A673 (cell line): ENCODE results near the gene FOXO3. TPM values are rescaled to one million over a fixed set of nuclear protein-coding genes. Genes with fewer than 3 reads are reported as not detected.

Experiments used
- BruUV-seq: library from RNA; stranded (reverse); fragments of 400-500 nt; replicated peaks from 2 replicates; lab custom pipeline; 2021; lab: Mats Ljungman, UMichigan
- CTCF ChIA-PET: fragments of 300-600 bp; sonication (Branson Sonifier 250); formaldehyde crosslinking; loops from one replicate; lab custom pipeline; 2022; ENCODE audit warnings: antibody characterized with exemption; lab: Charles Lee
- POLR2A ChIA-PET: fragments of 300-600 bp; sonication (Branson Sonifier 250); formaldehyde crosslinking; loops from one replicate; lab custom pipeline; 2022; ENCODE audit warnings: antibody characterized with exemption; ENCODE audit not compliant: low non-redundant PET; lab: Charles Lee
- DNase-seq: peaks from one replicate; pipeline ENCODE4 v3.0.0-alpha.2; 2015; ENCODE audit warnings: low spot score
- H3K27ac ChIP-seq: fragments of 200-600 bp; sonication (generic); 2 replicates; pipeline ENCODE4 v1.5.1; 2016; ENCODE audit warnings: mixed run types, low read depth, mild to moderate bottlenecking, mixed read lengths, antibody characterized with exemption, low read length; ENCODE audit not compliant: poor library complexity, severe bottlenecking
- H3K27me3 ChIP-seq: fragments of 200-600 bp; sonication (generic); replicated peaks from 2 replicates; pipeline ENCODE4 v1.6.1; 2017; ENCODE audit warnings: mixed run types, low read depth, mild to moderate bottlenecking, mixed read lengths, antibody characterized with exemption, low read length; ENCODE audit not compliant: insufficient read depth, poor library complexity
- H3K36me3 ChIP-seq: fragments of 200-600 bp; sonication (generic); 2 replicates; pipeline ENCODE4 v1.6.1; 2016; ENCODE audit warnings: mixed run types, mild to moderate bottlenecking, mixed read lengths, antibody characterized with exemption, low read length; ENCODE audit not compliant: insufficient read depth, poor library complexity, severe bottlenecking
- H3K4me1 ChIP-seq: fragments of 200-600 bp; sonication (generic); 2 replicates; pipeline ENCODE4 v1.6.1; 2017; ENCODE audit warnings: mixed run types, mild to moderate bottlenecking, mixed read lengths, antibody characterized with exemption, low read length; ENCODE audit not compliant: insufficient read depth, poor library complexity, severe bottlenecking
- H3K4me3 ChIP-seq: fragments of 200-600 bp; sonication (generic); 2 replicates; pipeline ENCODE4 v1.5.1; 2016; ENCODE audit warnings: low read depth, mixed run types, mild to moderate bottlenecking, mixed read lengths, low read length; ENCODE audit not compliant: poor library complexity, severe bottlenecking
- H3K9me3 ChIP-seq: fragments of 200-600 bp; sonication (generic); 2 replicates; pipeline ENCODE4 v1.6.1; 2016; ENCODE audit warnings: mixed run types, low read depth, mild to moderate bottlenecking, mixed read lengths, antibody characterized with exemption, low read length; ENCODE audit not compliant: poor library complexity, severe bottlenecking
- CTCF ChIP-seq: fragments of 300-800, 200-600 bp; sonication (generic); conservative IDR thresholded peaks from 2 replicates; pipeline ENCODE4 v1.5.1; 2017; ENCODE audit warnings: low read depth, mild to moderate bottlenecking, antibody characterized with exemption, low read length, moderate library complexity, mixed read lengths
- EZH2 ChIP-seq: fragments of 200-600 bp; sonication (generic); IDR thresholded peaks from 2 replicates; pipeline ENCODE4 v1.6.1; 2017; ENCODE audit warnings: borderline replicate concordance, low read depth, mild to moderate bottlenecking, mixed read lengths, antibody characterized with exemption, low read length; ENCODE audit not compliant: poor library complexity, severe bottlenecking
- intact Hi-C: fragments of 100-400 bp; cut with micrococcal nuclease; formaldehyde crosslinking; loops from one replicate; pipeline ENCODE4 v1.10.0; 2022; ENCODE audit not compliant: unreplicated experiment
- total RNA-seq: library from RNA; stranded (reverse); gene quantifications from 2 replicates; pipeline ENCODE4 v1.2.3, GENCODE V29; 2021

The FOXO3 gene
- total RNA-seq, 1 experiment from 2014 or later: 16.8 TPM

- BruUV-seq: no TSS peak
- no peaks in the 10 kb centered on the region for H3K36me3 ChIP-seq
- H3K4me3 ChIP-seq: no peak overlapping the region
- H3K27me3 ChIP-seq: no peaks in the 10 kb centered on the region
- intact Hi-C loops: no loop called here
- CTCF ChIA-PET: no interaction called here
- peaks cover 14% of the 10 kb centered on the region for H3K4me1 ChIP-seq
- H3K9me3 ChIP-seq: no peaks in the 10 kb centered on the region
- POLR2A ChIA-PET: no interaction called here
- no peak for TF ChIP-seq CTCF
- DNase-seq: no peak
- H3K27ac ChIP-seq: no peak overlapping the region
These were observed 110.5 kb downstream of the FOXO3 start for GRCh38 chr6:108671175-108671574.

DNA sequence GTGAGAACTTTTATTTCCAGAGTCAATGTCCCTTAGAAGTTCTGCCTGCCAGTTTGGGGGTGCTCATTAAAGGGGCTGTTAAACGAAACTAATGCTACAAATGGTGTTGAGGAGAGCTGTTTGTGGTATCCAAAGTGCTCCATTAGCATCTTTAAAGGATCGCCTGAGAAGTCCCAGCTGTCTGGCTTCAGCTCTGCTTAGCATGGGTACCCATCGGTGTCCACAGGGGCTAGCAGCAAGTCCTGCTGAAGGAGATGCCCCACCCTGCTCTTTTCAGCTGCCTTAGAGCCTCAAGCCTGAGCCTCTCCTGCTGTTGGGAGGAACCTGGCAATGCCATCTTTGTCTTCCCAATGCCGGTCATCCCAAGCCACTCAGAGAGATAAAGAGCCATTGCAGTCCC, 111.1 kb downstream of the FOXO3 start:
- CTCF ChIA-PET: no interaction called here
- Histone ChIP-seq H3K27ac (no peak overlapping the region), H3K36me3 (no peaks in the 10 kb centered on the region), H3K4me3 (no peak overlapping the region), H3K4me1 (peaks cover 20% of the 10 kb centered on the region), H3K9me3 (no peaks in the 10 kb centered on the region), H3K27me3 (no peaks in the 10 kb centered on the region)
- TF ChIP-seq CTCF (no peak), EZH2 (no peak)
- POLR2A ChIA-PET: no interaction called here
- intact Hi-C loops: no loop called here
- BruUV-seq: no TSS peak
- DNase-seq: no peak

DNA sequence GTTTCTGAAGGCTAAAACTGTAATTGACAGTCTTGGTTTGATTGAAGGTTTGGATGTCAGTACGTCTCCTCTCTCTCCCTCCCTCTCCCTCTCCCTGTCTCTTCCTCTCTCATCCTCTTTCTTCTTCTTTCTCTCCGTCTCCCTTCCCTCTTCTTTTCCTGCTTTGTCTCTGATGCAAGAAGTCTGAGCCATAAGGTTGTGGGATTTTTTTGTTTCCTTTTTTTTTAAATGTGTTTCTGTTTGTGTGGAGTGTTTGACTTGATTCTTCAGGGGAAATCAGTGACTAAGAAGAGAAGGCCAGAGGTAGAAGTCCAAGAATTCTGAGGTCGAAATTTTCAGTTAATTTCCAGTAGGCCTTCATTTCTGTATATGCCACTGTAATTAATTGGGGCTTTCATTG, 111.9 kb downstream of the FOXO3 start:
- no TSS peak for BruUV-seq
- CTCF ChIA-PET: no interaction called here
- intact Hi-C loops: no loop called here

More for the DNA sequence above, 111.9 kb downstream of the FOXO3 start:
- no peak overlapping the region for H3K27ac ChIP-seq
- no peaks in the 10 kb centered on the region for H3K27me3 ChIP-seq
- H3K4me1 ChIP-seq: peaks cover 28% of the 10 kb centered on the region
- H3K9me3 ChIP-seq: no peaks in the 10 kb centered on the region
- H3K4me3 ChIP-seq: no peak overlapping the region
- TF ChIP-seq CTCF (no peak), EZH2 (no peak)
- POLR2A ChIA-PET: no interaction called here
- DNase-seq: no peak
- no peaks in the 10 kb centered on the region for H3K36me3 ChIP-seq
